Body of pancreas (tissue), 4 donors: ENCODE measurements around the gene SUMO2.

Experiments used
- POLR2A ChIP-seq, 3 donors: fragments of 450-650 bp; IDR thresholded peaks; one replicate each; pipeline ENCODE4 v1.6.1; 2016; ENCODE audit warnings: antibody characterized with exemption in 3 of 3, mild to moderate bottlenecking in 2 of 3
- TF ChIP-seq, protein P1 (sequence below), 7 experiments: fragments of 450-650 bp in 4 of 7; fragments of 200-600 bp in 3 of 7; sonication (generic) in 3 of 7; IDR thresholded peaks; one replicate each; pipeline ENCODE4 v1.5.1; 2016 to 2019; ENCODE audit warnings: antibody characterized with exemption in 7 of 7

DNA sequence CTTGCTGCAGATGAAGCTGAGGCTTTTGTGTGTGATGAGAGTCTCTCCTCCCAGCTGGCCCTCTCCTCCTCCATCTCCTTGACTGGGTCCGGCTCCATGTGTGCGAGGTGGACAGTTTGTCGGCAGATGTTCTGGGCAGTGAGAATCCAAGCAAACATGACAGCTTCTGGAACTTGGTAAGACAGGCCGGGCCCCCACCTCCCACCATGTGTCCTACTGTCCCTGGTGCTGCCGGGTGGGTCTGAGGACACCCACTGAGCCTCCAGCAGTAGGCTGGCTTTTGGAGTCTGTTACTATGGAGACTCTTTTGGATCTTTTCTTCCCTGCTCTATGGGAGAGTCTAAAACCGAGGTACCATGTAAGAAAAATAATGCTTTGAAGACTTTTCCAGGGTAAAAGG lies 35.4 kb upstream of the SUMO2 start:
- TF ChIP-seq, protein P1, sequence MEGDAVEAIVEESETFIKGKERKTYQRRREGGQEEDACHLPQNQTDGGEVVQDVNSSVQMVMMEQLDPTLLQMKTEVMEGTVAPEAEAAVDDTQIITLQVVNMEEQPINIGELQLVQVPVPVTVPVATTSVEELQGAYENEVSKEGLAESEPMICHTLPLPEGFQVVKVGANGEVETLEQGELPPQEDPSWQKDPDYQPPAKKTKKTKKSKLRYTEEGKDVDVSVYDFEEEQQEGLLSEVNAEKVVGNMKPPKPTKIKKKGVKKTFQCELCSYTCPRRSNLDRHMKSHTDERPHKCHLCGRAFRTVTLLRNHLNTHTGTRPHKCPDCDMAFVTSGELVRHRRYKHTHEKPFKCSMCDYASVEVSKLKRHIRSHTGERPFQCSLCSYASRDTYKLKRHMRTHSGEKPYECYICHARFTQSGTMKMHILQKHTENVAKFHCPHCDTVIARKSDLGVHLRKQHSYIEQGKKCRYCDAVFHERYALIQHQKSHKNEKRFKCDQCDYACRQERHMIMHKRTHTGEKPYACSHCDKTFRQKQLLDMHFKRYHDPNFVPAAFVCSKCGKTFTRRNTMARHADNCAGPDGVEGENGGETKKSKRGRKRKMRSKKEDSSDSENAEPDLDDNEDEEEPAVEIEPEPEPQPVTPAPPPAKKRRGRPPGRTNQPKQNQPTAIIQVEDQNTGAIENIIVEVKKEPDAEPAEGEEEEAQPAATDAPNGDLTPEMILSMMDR (IDR thresholded peaks at IDR 0.05): no peak
- no peak for TF ChIP-seq POLR2A (IDR thresholded peaks at IDR 0.05)
